ENCODE measurements around the gene RAB3A.

- TF ChIP-seq CTCF (IDR thresholded peaks at IDR 0.05; ENCODE audit: low read depth, low read length) (no peak), EZH2phosphoT487 (IDR thresholded peaks at IDR 0.05; ENCODE audit: low read depth) (no peak)
These were observed 30.4 kb upstream of the RAB3A start for GRCh38 chr19:18234194-18234593.
